ENCODE data around the gene HMCN1.

DNA sequence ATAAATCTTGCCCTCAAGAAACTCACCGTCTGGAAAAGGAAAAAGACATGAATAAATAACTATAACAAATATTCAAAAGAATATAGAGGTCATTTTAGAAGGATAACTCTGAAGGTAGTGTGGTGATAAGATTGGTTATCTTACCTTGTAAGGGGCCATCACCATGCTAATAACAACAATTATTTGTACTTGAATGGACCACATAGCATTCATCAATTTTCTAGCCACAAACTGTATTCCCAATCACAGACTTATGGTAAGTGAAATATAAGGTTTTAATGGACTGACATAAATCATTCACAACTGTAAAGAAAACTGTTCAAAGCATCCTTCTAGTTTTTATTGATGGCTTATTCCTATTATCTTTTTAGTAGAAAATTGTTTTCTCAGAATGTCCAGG lies 57.8 kb downstream of the HMCN1 start:
- TF ChIP-seq, protein P1, sequence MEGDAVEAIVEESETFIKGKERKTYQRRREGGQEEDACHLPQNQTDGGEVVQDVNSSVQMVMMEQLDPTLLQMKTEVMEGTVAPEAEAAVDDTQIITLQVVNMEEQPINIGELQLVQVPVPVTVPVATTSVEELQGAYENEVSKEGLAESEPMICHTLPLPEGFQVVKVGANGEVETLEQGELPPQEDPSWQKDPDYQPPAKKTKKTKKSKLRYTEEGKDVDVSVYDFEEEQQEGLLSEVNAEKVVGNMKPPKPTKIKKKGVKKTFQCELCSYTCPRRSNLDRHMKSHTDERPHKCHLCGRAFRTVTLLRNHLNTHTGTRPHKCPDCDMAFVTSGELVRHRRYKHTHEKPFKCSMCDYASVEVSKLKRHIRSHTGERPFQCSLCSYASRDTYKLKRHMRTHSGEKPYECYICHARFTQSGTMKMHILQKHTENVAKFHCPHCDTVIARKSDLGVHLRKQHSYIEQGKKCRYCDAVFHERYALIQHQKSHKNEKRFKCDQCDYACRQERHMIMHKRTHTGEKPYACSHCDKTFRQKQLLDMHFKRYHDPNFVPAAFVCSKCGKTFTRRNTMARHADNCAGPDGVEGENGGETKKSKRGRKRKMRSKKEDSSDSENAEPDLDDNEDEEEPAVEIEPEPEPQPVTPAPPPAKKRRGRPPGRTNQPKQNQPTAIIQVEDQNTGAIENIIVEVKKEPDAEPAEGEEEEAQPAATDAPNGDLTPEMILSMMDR (IDR thresholded peaks at IDR 0.05): no peak
- no peak for TF ChIP-seq POLR2A (IDR thresholded peaks at IDR 0.05; ENCODE audit: low read depth)

All from esophagus muscularis mucosa (tissue), 3 donors.